ENCODE measurements around the gene ATP5F1B.
"Not testable (repeated sequence)": the region's sequence is repeated elsewhere in the genome, so short reads cannot be mapped to it uniquely, and the experiment has no call there.

ATP5F1B gene

DNA sequence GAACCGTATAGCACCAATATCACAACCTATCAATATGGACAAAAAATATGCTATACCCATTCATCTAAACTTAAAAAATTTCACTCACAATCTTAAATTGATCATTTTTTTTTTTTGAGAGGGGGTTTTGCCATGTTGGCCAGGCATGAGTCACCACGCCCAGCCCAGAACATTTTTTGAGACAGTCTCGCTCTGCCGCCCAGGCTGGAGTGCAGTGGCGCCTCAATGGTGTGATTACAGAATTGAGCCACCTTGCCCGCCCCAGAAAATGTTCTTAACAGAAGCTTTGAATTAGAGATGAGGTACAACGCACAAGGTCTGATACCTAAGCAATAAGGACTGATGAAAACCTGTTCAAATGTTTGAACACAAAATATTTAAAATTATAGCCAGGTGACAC lies 15.8 kb upstream of the ATP5F1B start:
- Histone ChIP-seq H3K27ac (ENCODE audit: low read length) (no peak overlapping the region), H3K27me3 (ENCODE audit: insufficient read depth, low read length, poor library complexity) (no peaks in the 10 kb centered on the region), H4K20me1 (ENCODE audit: insufficient read depth, low read length) (peaks cover 14% of the 10 kb centered on the region), H2AFZ (ENCODE audit: low read depth, low read length) (no peak overlapping the region), H3K79me2 (ENCODE audit: insufficient read depth, low read length) (peaks cover 11% of the 10 kb centered on the region), H3K9me3 (ENCODE audit: insufficient read depth, low read length, severe bottlenecking) (no peaks in the 10 kb centered on the region), H3K4me2 (ENCODE audit: insufficient read depth, low read length) (no peak overlapping the region), H3K4me1 (ENCODE audit: insufficient read depth, low read length) (no peaks in the 10 kb centered on the region), H3K9ac (ENCODE audit: low read depth, low read length) (no peak overlapping the region), H3K4me3 (ENCODE audit: low read depth in 1 of 2, low read length in 2 of 2) (no peak overlapping the region), H3K36me3 (ENCODE audit: insufficient read depth, low read length) (peaks cover 41% of the 10 kb centered on the region)
- no peak for TF ChIP-seq CTCF (IDR thresholded peaks at IDR 0.05; ENCODE audit: borderline replicate concordance, extremely low read depth, low read length, poor library complexity, severe bottlenecking)
- TF ChIP-seq EZH2 (IDR thresholded peaks at IDR 0.05; ENCODE audit: borderline replicate concordance, low read depth, low read length, severe bottlenecking), result no peak
- DNase-seq, result peak; percentile 5
- ATAC-seq (ENCODE audit: insufficient read depth, low read depth), result peak; percentile 26; the same call in 1 of the 3 replicates

DNA sequence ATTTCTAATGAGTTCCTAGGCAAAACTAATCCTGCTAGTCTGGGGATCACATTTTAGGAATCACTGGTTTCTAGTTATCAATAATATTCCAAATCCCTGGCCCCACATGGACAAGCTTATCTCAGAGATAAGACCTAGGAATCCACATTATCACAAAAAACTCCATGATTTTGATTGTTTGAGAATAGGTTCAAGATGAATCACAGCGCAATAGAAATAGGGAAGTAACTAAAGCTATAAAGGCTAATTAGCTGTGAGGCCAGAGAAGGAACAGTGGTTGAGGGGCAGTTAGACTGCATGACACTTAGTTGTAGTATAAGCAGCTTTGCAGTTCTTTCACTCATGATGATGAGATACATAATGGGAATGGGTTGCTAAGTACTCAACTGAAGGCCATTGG lies 13.1 kb upstream of the ATP5F1B start:
- ATAC-seq (ENCODE audit: insufficient read depth, low read depth) (no peak), DNase-seq (no peak)
- no peak overlapping the region for H2AFZ ChIP-seq (ENCODE audit: low read depth, low read length)
- H3K9me3 ChIP-seq (ENCODE audit: insufficient read depth, low read length, severe bottlenecking), result peaks cover 3% of the 10 kb centered on the region
- peaks cover 15% of the 10 kb centered on the region; the same call in 1 of the 2 replicates for H3K36me3 ChIP-seq (ENCODE audit: insufficient read depth, low read length)
- no peak overlapping the region for H3K4me3 ChIP-seq (ENCODE audit: low read depth in 1 of 2, low read length in 2 of 2)
- H3K4me2 ChIP-seq (ENCODE audit: insufficient read depth, low read length), result no peak overlapping the region
- H4K20me1 ChIP-seq (ENCODE audit: insufficient read depth, low read length), result peaks cover 8% of the 10 kb centered on the region; the same call in 1 of the 2 replicates
- H3K27me3 ChIP-seq (ENCODE audit: insufficient read depth, low read length, poor library complexity), result no peaks in the 10 kb centered on the region
- no peaks in the 10 kb centered on the region for H3K4me1 ChIP-seq (ENCODE audit: insufficient read depth, low read length)
- TF ChIP-seq CTCF (IDR thresholded peaks at IDR 0.05; ENCODE audit: borderline replicate concordance, extremely low read depth, low read length, poor library complexity, severe bottlenecking) (no peak), EZH2 (IDR thresholded peaks at IDR 0.05; ENCODE audit: borderline replicate concordance, low read depth, low read length, severe bottlenecking) (no peak)
- H3K79me2 ChIP-seq (ENCODE audit: insufficient read depth, low read length), result no peaks in the 10 kb centered on the region
- H3K27ac ChIP-seq (ENCODE audit: low read length), result no peak overlapping the region
- H3K9ac ChIP-seq (ENCODE audit: low read depth, low read length), result no peak overlapping the region

DNA sequence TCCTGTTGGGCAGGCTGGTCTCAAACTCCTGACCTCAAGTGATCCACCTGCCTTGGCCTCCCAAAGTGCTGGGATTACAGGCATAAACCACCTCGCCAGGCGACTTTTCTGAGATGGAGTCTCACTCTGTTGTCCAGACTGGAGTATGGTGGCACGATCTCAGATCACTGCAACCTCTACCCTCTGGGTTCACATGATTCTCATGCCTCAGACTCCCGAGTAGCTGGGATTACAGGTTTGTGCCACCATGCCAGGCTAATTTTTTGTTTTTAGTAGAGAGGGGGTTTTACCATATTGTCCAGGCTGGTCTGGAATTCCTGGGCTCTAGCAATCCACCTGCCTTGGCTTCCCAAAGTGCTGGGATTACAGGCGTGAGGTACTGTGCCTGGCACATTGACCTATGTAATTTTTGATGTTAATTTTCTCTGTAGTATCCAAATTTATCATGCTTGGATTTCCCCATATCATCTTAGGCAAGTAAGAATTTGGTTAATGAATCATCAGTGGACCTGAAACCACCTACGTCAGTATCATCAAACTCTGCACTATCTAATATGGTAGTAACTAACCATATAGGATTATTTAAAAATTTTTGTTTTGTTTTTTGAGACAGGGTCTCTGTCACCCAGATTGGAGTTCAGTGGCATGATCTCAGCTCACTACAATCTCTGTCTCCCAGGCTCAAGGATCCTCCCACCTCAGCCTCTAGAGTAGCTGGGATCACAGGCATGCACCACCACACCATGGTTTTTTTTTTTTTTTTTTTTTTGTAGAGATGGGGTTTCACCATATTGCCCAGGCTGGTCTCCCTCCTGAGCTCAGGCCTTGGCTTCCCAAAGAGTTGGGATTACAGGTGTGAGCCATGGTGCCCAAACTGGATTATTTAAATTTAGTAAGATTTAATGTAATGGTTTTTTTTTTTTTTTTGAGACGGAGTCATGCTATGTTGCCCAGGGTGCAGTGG lies 11.9 kb upstream of the ATP5F1B start:
- no peak overlapping the region for H3K4me2 ChIP-seq (ENCODE audit: insufficient read depth, low read length)

GRCh38 chr12:56653781-56654180 lies 8.0 kb upstream of the ATP5F1B start:
- H3K4me3 ChIP-seq (ENCODE audit: low read depth in 1 of 2, low read length in 2 of 2); H3K27me3 ChIP-seq (ENCODE audit: insufficient read depth, low read length, poor library complexity); H3K79me2 ChIP-seq (ENCODE audit: insufficient read depth, low read length); H3K36me3 ChIP-seq (ENCODE audit: insufficient read depth, low read length); H2AFZ ChIP-seq (ENCODE audit: low read depth, low read length); H3K4me1 ChIP-seq (ENCODE audit: insufficient read depth, low read length); ATAC-seq (ENCODE audit: insufficient read depth, low read depth); H3K9ac ChIP-seq (ENCODE audit: low read depth, low read length); H3K27ac ChIP-seq (ENCODE audit: low read length); H3K4me2 ChIP-seq (ENCODE audit: insufficient read depth, low read length); H4K20me1 ChIP-seq (ENCODE audit: insufficient read depth, low read length): not testable (repeated sequence)
- peaks cover 12% of the 10 kb centered on the region for H3K9me3 ChIP-seq (ENCODE audit: insufficient read depth, low read length, severe bottlenecking)
- DNase-seq, result peak; percentile 39

More for the DNA sequence above, 11.9 kb upstream of the ATP5F1B start:
- Histone ChIP-seq H4K20me1 (ENCODE audit: insufficient read depth, low read length) (peaks cover 8% of the 10 kb centered on the region; the same call in 1 of the 2 replicates), H3K79me2 (ENCODE audit: insufficient read depth, low read length) (no peaks in the 10 kb centered on the region), H3K27me3 (ENCODE audit: insufficient read depth, low read length, poor library complexity) (no peaks in the 10 kb centered on the region), H3K9me3 (ENCODE audit: insufficient read depth, low read length, severe bottlenecking) (peaks cover 12% of the 10 kb centered on the region), H3K4me3 (ENCODE audit: low read depth in 1 of 2, low read length in 2 of 2) (no peak overlapping the region), H3K36me3 (ENCODE audit: insufficient read depth, low read length) (peaks cover 4% of the 10 kb centered on the region; the same call in 1 of the 2 replicates), H3K27ac (ENCODE audit: low read length) (no peak overlapping the region), H2AFZ (ENCODE audit: low read depth, low read length) (no peak overlapping the region), H3K4me1 (ENCODE audit: insufficient read depth, low read length) (no peaks in the 10 kb centered on the region), H3K9ac (ENCODE audit: low read depth, low read length) (no peak overlapping the region)
- DNase-seq (no peak), ATAC-seq (ENCODE audit: insufficient read depth, low read depth) (no peak)
- TF ChIP-seq EZH2 (IDR thresholded peaks at IDR 0.05; ENCODE audit: borderline replicate concordance, low read depth, low read length, severe bottlenecking), result no peak
- TF ChIP-seq CTCF (IDR thresholded peaks at IDR 0.05; ENCODE audit: borderline replicate concordance, extremely low read depth, low read length, poor library complexity, severe bottlenecking), result no peak

DNA sequence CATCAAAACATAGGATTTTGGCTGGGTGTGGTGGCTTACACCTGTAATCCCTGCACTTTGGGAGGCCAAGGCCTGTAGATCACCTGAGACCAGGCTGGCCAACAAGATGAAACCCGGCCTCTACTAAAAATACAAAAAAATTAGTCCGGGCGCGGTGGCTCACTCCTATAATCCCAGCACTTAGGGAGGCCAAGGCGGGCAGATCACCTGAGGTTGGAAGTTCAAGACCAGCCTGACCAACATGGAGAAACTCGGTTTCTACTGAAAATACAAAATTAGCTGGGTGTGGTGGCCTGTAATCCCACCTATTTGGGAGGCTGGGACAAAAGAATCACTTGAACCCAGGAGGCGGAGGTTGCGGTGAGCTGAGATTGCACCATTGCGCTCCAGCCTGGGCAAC lies 2.2 kb upstream of the ATP5F1B start:
- Histone ChIP-seq H3K36me3 (ENCODE audit: insufficient read depth, low read length) (peaks cover 27% of the 10 kb centered on the region), H3K4me1 (ENCODE audit: insufficient read depth, low read length) (peaks cover 25% of the 10 kb centered on the region), H3K79me2 (ENCODE audit: insufficient read depth, low read length) (peaks cover 34% of the 10 kb centered on the region), H4K20me1 (ENCODE audit: insufficient read depth, low read length) (peaks cover 24% of the 10 kb centered on the region)
- not testable (repeated sequence) for H3K27ac ChIP-seq (ENCODE audit: low read length); DNase-seq; H3K9ac ChIP-seq (ENCODE audit: low read depth, low read length); H3K4me2 ChIP-seq (ENCODE audit: insufficient read depth, low read length); H2AFZ ChIP-seq (ENCODE audit: low read depth, low read length); H3K27me3 ChIP-seq (ENCODE audit: insufficient read depth, low read length, poor library complexity); ATAC-seq (ENCODE audit: insufficient read depth, low read depth); H3K9me3 ChIP-seq (ENCODE audit: insufficient read depth, low read length, severe bottlenecking); H3K4me3 ChIP-seq (ENCODE audit: low read depth in 1 of 2, low read length in 2 of 2)
